ENCODE measurements around the gene TSKU.

Gene TSKU

GRCh38 chr11:76772783-76773106 is 10.4 kb upstream of the TSKU start:
- Histone ChIP-seq H3K4me1 (peaks cover 51 to 68% (median 65%) of the 10 kb centered on the region in 10 experiments), H3K9ac (peak overlapping the region in 1 of 11 experiments; percentile 27; a peak in 1 of 22 replicates), H3K27ac (peak overlapping the region in 8 of 11 experiments; percentile 11 to 91 (median 70); a peak in 12 of 22 replicates), H3K27me3 (no peaks in the 10 kb centered on the region), H3K36me3 (peaks cover 0 to 4% (median 0%) of the 10 kb centered on the region in 11 experiments; a peak in 1 of 22 replicates), H3K4me3 (no peak overlapping the region), H3K9me3 (replicated peaks in 1 of 11) (peaks cover 24 to 32% (median 30%) of the 10 kb centered on the region in 11 experiments), H3K4me2 (peak overlapping the region; percentile 56 to 99 (median 93)), H4K20me1 (no peaks in the 10 kb centered on the region; a peak in 1 of 22 replicates)
- TF ChIP-seq Cebpa-rat (IDR thresholded peaks at IDR 0.05) = no peak

- TF ChIP-seq Cebpa-rat (IDR thresholded peaks at IDR 0.05) = no peak
- peak overlapping the region in 7 of 11 experiments; percentile 67 to 99 (median 92); a peak in 13 of 22 replicates for H3K4me2 ChIP-seq
- no peak overlapping the region for H3K9ac ChIP-seq
- no peak overlapping the region for H3K4me3 ChIP-seq
- H3K36me3 ChIP-seq = peaks cover 0 to 4% (median 0%) of the 10 kb centered on the region in 11 experiments; a peak in 1 of 22 replicates
- peak overlapping the region in 4 of 11 experiments; percentile 16 to 87 (median 52); a peak in 4 of 22 replicates for H3K27ac ChIP-seq
- H3K4me1 ChIP-seq = peaks cover 40 to 59% (median 55%) of the 10 kb centered on the region in 10 experiments
- no peaks in the 10 kb centered on the region for H4K20me1 ChIP-seq
- peaks cover 26 to 38% (median 34%) of the 10 kb centered on the region in 11 experiments for H3K9me3 ChIP-seq (replicated peaks in 1 of 11)
- no peaks in the 10 kb centered on the region for H3K27me3 ChIP-seq
These were observed 9.2 kb upstream of the TSKU start for GRCh38 chr11:76773921-76774361.

DNA sequence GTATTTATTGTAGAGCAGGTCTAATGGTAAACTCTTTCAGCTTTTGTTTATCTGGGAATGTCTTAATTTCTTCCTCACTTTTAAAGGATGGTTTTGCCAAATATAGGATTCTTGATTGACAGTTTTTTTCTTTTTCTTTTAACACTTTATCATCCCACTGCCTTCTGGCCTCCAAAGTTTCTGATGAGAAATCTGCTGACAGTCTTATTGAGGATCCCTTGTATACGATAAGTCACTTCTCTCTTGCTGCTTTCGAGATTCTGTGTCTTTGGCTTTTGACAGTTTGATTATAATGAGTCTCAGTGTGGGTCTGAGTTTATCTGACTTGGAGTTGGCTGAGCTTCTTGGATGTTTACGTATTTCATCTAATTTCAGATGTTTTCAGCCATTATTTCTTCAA is 6.7 kb upstream of the TSKU start:
- Histone ChIP-seq H3K9ac (no peak overlapping the region), H3K4me2 (no peak overlapping the region), H4K20me1 (no peaks in the 10 kb centered on the region), H3K36me3 (peaks cover 0 to 4% (median 0%) of the 10 kb centered on the region in 11 experiments; a peak in 1 of 22 replicates), H3K4me3 (no peak overlapping the region), H3K4me1 (peaks cover 23 to 45% (median 38%) of the 10 kb centered on the region in 10 experiments), H3K9me3 (replicated peaks in 1 of 11) (peaks cover 26 to 38% (median 34%) of the 10 kb centered on the region in 11 experiments), H3K27ac (no peak overlapping the region), H3K27me3 (no peaks in the 10 kb centered on the region)
- TF ChIP-seq Cebpa-rat (IDR thresholded peaks at IDR 0.05) = no peak

GRCh38 chr11:76777305-76777704 is 5.9 kb upstream of the TSKU start:
- H3K4me3 ChIP-seq = no peak overlapping the region
- peaks cover 26 to 38% (median 34%) of the 10 kb centered on the region in 11 experiments for H3K9me3 ChIP-seq (replicated peaks in 1 of 11)
- peaks cover 0 to 4% (median 0%) of the 10 kb centered on the region in 11 experiments; a peak in 1 of 22 replicates for H3K36me3 ChIP-seq
- H3K27me3 ChIP-seq = no peaks in the 10 kb centered on the region
- no peak for TF ChIP-seq Cebpa-rat (IDR thresholded peaks at IDR 0.05)
- no peak overlapping the region for H3K4me2 ChIP-seq
- H3K27ac ChIP-seq = no peak overlapping the region
- no peak overlapping the region for H3K9ac ChIP-seq
- H4K20me1 ChIP-seq = no peaks in the 10 kb centered on the region
- peaks cover 23 to 45% (median 38%) of the 10 kb centered on the region in 10 experiments for H3K4me1 ChIP-seq

DNA sequence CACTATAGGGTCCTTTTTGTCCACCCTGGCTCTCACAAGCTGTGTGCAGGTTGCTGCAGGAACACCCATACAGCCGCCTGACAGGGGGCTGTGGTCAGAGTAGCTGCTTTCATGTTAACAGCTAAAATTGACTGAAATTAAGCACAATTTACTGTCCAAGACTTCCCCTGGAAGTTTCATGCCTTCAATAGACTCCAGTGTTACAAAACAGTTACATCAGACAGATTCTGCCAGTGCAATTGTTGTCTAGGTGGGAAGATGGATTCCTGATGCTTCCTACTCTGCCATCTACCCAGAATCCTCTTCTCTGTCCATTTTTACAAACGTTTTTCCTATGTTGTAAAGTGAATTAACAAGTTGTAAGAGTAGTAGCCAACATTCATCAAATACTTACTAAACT is 5.3 kb upstream of the TSKU start:
- H3K36me3 ChIP-seq = peaks cover 0 to 4% (median 0%) of the 10 kb centered on the region in 11 experiments; a peak in 1 of 22 replicates
- no peak overlapping the region for H3K27ac ChIP-seq
- peaks cover 18 to 40% (median 34%) of the 10 kb centered on the region in 10 experiments for H3K4me1 ChIP-seq
- no peak overlapping the region for H3K4me3 ChIP-seq
- TF ChIP-seq Cebpa-rat (IDR thresholded peaks at IDR 0.05) = no peak
- H3K27me3 ChIP-seq = no peaks in the 10 kb centered on the region
- peaks cover 26 to 38% (median 34%) of the 10 kb centered on the region in 11 experiments for H3K9me3 ChIP-seq (replicated peaks in 1 of 11)
- H3K9ac ChIP-seq = no peak overlapping the region
- H4K20me1 ChIP-seq = no peaks in the 10 kb centered on the region
- H3K4me2 ChIP-seq = no peak overlapping the region

DNA sequence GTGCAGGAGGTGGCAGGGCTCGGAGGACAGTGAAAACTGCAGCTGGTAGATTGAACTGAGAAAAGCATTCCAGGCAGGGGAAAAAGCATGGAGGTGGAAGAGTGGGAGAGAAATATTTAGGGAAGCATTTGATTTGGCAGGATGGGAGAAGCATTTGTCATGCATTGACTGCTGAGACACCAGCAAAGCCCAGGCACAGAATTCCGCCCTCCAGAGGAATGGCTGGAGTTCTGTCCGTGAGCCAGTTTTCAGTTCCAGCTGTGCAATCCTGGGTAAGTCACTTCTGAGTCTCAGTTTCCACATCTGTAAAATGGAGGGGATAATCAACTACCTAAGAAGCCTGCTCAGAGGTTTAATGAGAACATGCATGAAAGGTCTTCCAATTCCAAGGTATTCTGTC is 4.3 kb upstream of the TSKU start:
- H3K4me1 ChIP-seq = peaks cover 16 to 30% (median 24%) of the 10 kb centered on the region in 10 experiments; a peak in 19 of 20 replicates
- peaks cover 26 to 38% (median 34%) of the 10 kb centered on the region in 11 experiments for H3K9me3 ChIP-seq (replicated peaks in 1 of 11)
- TF ChIP-seq Cebpa-rat (IDR thresholded peaks at IDR 0.05) = no peak

GRCh38 chr11:76781046-76781801 is 1.9 kb upstream of the TSKU start:
- TF ChIP-seq Cebpa-rat (IDR thresholded peaks at IDR 0.05) = no peak
- Histone ChIP-seq H3K4me2 (peak overlapping the region; percentile 91 to 100 (median 99)), H3K9ac (peak overlapping the region in 2 of 11 experiments; percentile 94 to 96; a peak in 4 of 22 replicates), H3K27me3 (no peaks in the 10 kb centered on the region), H3K9me3 (replicated peaks in 1 of 11) (peaks cover 17 to 25% (median 20%) of the 10 kb centered on the region in 11 experiments), H3K4me3 (peak overlapping the region in 2 of 10 experiments; percentile 83 to 93; a peak in 3 of 20 replicates), H3K27ac (peak overlapping the region in 2 of 11 experiments; percentile 94 to 96; a peak in 3 of 22 replicates), H3K36me3 (peaks cover 0 to 4% (median 0%) of the 10 kb centered on the region in 11 experiments; a peak in 1 of 22 replicates), H4K20me1 (peaks cover 4 to 24% (median 23%) of the 10 kb centered on the region in 11 experiments; a peak in 21 of 22 replicates), H3K4me1 (peaks cover 26 to 47% (median 38%) of the 10 kb centered on the region in 10 experiments)

More for the DNA sequence above, 4.3 kb upstream of the TSKU start:
- Histone ChIP-seq H4K20me1 (peaks cover 0 to under 1% (median 0%) of the 10 kb centered on the region in 11 experiments; a peak in 3 of 22 replicates), H3K4me2 (peak overlapping the region in 2 of 11 experiments; percentile 8 to 9; a peak in 2 of 22 replicates), H3K9ac (no peak overlapping the region), H3K27ac (no peak overlapping the region), H3K4me3 (no peak overlapping the region), H3K27me3 (no peaks in the 10 kb centered on the region), H3K36me3 (peaks cover 0 to 4% (median 0%) of the 10 kb centered on the region in 11 experiments; a peak in 1 of 22 replicates)

- Histone ChIP-seq H3K9ac (peak overlapping the region; percentile 86 to 97 (median 93)), H3K4me2 (peak overlapping the region; percentile 91 to 100 (median 99)), H3K4me1 (peaks cover 26 to 55% (median 46%) of the 10 kb centered on the region in 10 experiments), H3K36me3 (peaks cover 0 to 5% (median 0%) of the 10 kb centered on the region in 11 experiments; a peak in 1 of 22 replicates), H3K4me3 (peak overlapping the region; percentile 78 to 93 (median 86)), H3K27me3 (no peaks in the 10 kb centered on the region), H4K20me1 (peaks cover 10 to 32% (median 30%) of the 10 kb centered on the region in 11 experiments; a peak in 21 of 22 replicates), H3K27ac (peak overlapping the region; percentile 50 to 96 (median 93); a peak in 21 of 22 replicates), H3K9me3 (replicated peaks in 1 of 11) (peaks cover 9 to 18% (median 13%) of the 10 kb centered on the region in 11 experiments)
- TF ChIP-seq Cebpa-rat (IDR thresholded peaks at IDR 0.05) = no peak
These were observed 1.2 kb upstream of the TSKU start for GRCh38 chr11:76781807-76782530.

Measured in BLaER1 treated with 17β-estradiol and CSF1 and Interleukin-3, amounts not matched to agents 10 nM and 100 nM (cell line).